GM18861 (cell line): ENCODE data around the gene CFAP74.

ENCODE experiments used
- ATAC-seq: cut with Tn5 transposase; IDR thresholded peaks from one replicate; pipeline ENCODE4 v1.9.1; 2021; ENCODE audit not compliant: unreplicated experiment

The CFAP74 gene

GRCh38 chr1:1919304-1920056 is 84.1 kb downstream of the CFAP74 start:
- ATAC-seq, result peak; percentile 81

GRCh38 chr1:1918901-1919303 is 84.7 kb downstream of the CFAP74 start, which contains the start of gene TMEM52:
Gene TMEM52, minus strand, starts transcription at chr1:1919279. Its CDS starts 14 bp downstream, at chr1:1919265.
- no peak for ATAC-seq

GRCh38 chr1:1917995-1918900 is 85.3 kb downstream of the CFAP74 start:
- no peak for ATAC-seq

- ATAC-seq, result no peak
Measured at GRCh38 chr1:1917304-1917976, 86.1 kb downstream of the CFAP74 start.

- ATAC-seq, result no peak
Measured at GRCh38 chr1:1916851-1917251, 86.7 kb downstream of the CFAP74 start.

GRCh38 chr1:1915911-1916840 is 87.4 kb downstream of the CFAP74 start:
- ATAC-seq, result no peak

GRCh38 chr1:1914971-1915692 is 88.5 kb downstream of the CFAP74 start, which contains the start of gene CALML6:
Gene CALML6, plus strand, starts transcription at chr1:1915260. Its CDS starts 21 bp downstream, at chr1:1915281.
- no peak for ATAC-seq

GRCh38 chr1:1914101-1914970 is 89.2 kb downstream of the CFAP74 start:
- no peak for ATAC-seq

- ATAC-seq, result no peak
Measured at GRCh38 chr1:1911350-1912041, 92.1 kb downstream of the CFAP74 start.

- ATAC-seq, result no peak
Measured at GRCh38 chr1:1910651-1911331, 92.8 kb downstream of the CFAP74 start.

- ATAC-seq, result no peak
Measured at GRCh38 chr1:1910033-1910465, 93.5 kb downstream of the CFAP74 start.

GRCh38 chr1:1908506-1908791 is 95.1 kb downstream of the CFAP74 start:
- ATAC-seq, result peak; percentile 5

- peak; percentile 39 for ATAC-seq
Measured at GRCh38 chr1:1907098-1907736, 96.4 kb downstream of the CFAP74 start.

GRCh38 chr1:1906185-1907097 is 97.1 kb downstream of the CFAP74 start:
- no peak for ATAC-seq

GRCh38 chr1:1903224-1903623 is 100.4 kb downstream of the CFAP74 start:
- no peak for ATAC-seq
